Ramos (cell line): ENCODE results near the gene BAIAP3.
"Not testable (repeated sequence)": the region's sequence is repeated elsewhere in the genome, so short reads cannot be mapped to it uniquely, and the experiment has no call there.

Experiments used
- in situ Hi-C: fragments of 300-500 bp; cut with MboI; formaldehyde crosslinking; loops from one replicate; pipeline ENCODE4 v1.14.3; 2022; ENCODE audit warnings: low sequenced_read_pairs; ENCODE audit not compliant: unreplicated experiment

BAIAP3 gene

GRCh38 chr16:1315081-1316032 lies 18.1 kb upstream of the BAIAP3 start:
- in situ Hi-C loops = no loop called here

- in situ Hi-C loops = no loop called here
Observed at GRCh38 chr16:1316033-1316405, 17.4 kb upstream of the BAIAP3 start.

- in situ Hi-C loops = no loop called here
Observed at GRCh38 chr16:1317479-1318267, 15.8 kb upstream of the BAIAP3 start.

GRCh38 chr16:1318268-1318545 lies 15.2 kb upstream of the BAIAP3 start:
- in situ Hi-C loops = no loop called here

GRCh38 chr16:1319041-1319440 lies 14.4 kb upstream of the BAIAP3 start:
- in situ Hi-C loops = no loop called here

- in situ Hi-C loops = no loop called here
Observed at GRCh38 chr16:1320097-1320496, 13.3 kb upstream of the BAIAP3 start.

GRCh38 chr16:1320658-1321240 lies 12.7 kb upstream of the BAIAP3 start:
- in situ Hi-C loops = no loop called here

GRCh38 chr16:1322407-1322806 lies 11.0 kb upstream of the BAIAP3 start:
- in situ Hi-C loops = no loop called here

- in situ Hi-C loops = no loop called here
Observed at GRCh38 chr16:1323296-1324239, 9.9 kb upstream of the BAIAP3 start.

- in situ Hi-C loops = no loop called here
Observed at GRCh38 chr16:1324286-1324826, 9.1 kb upstream of the BAIAP3 start.

- in situ Hi-C loops = no loop called here
Observed at GRCh38 chr16:1325261-1325660, 8.2 kb upstream of the BAIAP3 start.

- in situ Hi-C loops = no loop called here
Observed at GRCh38 chr16:1325673-1326371, 7.6 kb upstream of the BAIAP3 start.

GRCh38 chr16:1326391-1326790 lies 7.1 kb upstream of the BAIAP3 start:
- in situ Hi-C loops = no loop called here

GRCh38 chr16:1326946-1327618 lies 6.4 kb upstream of the BAIAP3 start:
- in situ Hi-C loops = no loop called here

- in situ Hi-C loops = no loop called here
Observed at GRCh38 chr16:1327619-1327947, 5.9 kb upstream of the BAIAP3 start.

GRCh38 chr16:1328136-1328535 lies 5.3 kb upstream of the BAIAP3 start:
- in situ Hi-C loops = not testable (repeated sequence)

GRCh38 chr16:1328961-1329360 lies 4.5 kb upstream of the BAIAP3 start:
- in situ Hi-C loops = not testable (repeated sequence)

GRCh38 chr16:1330260-1330914 lies 3.1 kb upstream of the BAIAP3 start:
- in situ Hi-C loops = no loop called here
